NCI-H2171 treated with DMSO at 0.1 percent for 48 hours (cell line): ENCODE data around the gene ACADSB.
A peak's percentile ranks its signal among the peaks of the same experiment; 100 is the strongest.

Experiments
- DNase-seq: peaks from one replicate; lab custom pipeline; 2025; lab: John Stamatoyannopoulos, UW

The ACADSB gene

DNA sequence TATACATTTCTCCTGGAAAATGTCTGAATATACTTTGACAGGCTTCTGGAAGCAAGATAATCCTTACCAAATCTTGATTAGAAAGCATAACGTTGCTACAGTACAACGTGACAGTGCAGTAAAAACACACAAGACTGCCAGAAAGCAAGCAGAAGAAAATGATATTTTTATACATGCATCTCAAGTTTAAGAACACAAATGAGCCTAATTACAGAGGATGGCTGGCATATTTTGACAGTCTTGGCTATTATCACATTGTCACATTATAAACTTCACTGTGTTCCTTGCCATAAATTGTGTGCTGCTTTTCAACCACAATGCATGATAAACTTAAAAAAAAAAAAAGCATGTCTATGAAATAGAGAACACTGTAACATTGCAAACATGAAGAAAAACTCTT is 4.5 kb upstream of the ACADSB start:
- no peak for DNase-seq

- DNase-seq = peak; percentile 7
Observed at GRCh38 chr10:123007558-123008354, 1.1 kb upstream of the ACADSB start.

GRCh38 chr10:123009105-123009820 is 457 bp downstream of the ACADSB start:
- DNase-seq = peak; percentile 8

- no peak for DNase-seq
Observed at GRCh38 chr10:123011987-123012386, 3.2 kb downstream of the ACADSB start.

DNA sequence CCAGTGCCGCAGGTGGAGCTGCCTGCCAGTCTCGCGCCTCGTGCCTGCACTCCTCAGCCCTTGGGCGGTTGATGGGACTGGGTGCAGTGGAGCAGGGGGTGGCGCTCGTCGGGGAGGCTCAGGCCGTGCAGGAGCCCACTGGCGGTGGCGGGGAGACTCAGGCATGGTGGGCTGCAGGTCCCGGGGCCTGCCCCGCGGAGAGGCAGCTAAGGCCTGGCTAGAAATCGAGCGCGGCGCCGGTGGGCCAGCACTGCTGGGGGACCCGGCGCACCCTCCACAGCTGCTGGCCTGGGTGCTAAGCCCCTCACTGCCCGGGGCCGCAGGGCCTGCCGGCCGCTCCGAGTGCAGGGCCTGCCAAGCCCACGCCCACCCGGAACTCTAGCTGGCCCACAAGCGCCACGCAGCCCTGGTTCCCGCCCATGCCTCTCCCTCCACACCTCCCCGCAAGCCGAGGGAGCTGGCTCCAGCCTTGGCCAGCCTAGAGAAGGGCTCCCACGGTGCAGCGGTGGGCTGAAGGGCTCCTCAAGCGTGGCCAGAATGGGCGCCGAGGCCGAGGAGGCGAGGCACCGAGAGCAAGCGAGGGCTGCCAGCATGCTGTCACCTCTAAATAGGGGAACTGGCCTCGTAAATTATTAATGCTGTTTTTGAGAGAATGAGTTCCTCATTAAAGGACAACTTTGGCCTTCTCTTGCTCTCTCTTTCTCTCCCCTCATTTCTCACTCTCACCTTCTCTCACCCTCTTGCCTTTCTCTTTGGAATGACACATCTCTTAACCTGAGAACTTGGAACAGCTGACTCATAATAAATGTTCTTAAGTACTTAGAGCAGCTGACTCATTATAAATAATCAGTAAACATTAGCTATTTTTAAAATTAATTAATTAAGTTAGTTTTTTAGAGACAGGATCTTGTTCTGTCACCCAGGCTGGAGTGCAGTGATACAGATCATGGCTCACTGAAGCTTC is 4.9 kb downstream of the ACADSB start:
- DNase-seq = no peak

GRCh38 chr10:123014772-123015171 is 6.0 kb downstream of the ACADSB start:
- DNase-seq = no peak

DNA sequence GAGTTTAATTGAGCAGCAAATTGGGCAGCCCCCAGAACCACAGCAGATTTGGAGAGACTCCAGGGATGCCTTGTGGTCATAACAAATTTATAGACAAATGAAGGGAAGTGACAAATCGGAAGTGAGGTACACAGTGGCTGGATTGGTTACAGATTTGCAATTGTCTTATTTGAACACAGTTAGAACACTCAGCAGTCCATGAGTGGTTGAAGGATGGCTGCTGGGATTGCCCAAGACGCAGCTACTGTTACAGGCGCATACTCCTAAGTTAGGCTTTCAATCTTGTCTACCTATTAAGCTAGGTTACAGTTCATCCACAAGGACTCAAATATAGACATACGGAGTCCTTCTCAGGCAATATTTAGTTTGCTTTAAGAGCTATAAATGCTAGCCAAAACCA is 7.4 kb downstream of the ACADSB start:
- DNase-seq = no peak

GRCh38 chr10:123017421-123018165 is 8.8 kb downstream of the ACADSB start:
- DNase-seq = no peak

GRCh38 chr10:123018531-123018930 is 9.7 kb downstream of the ACADSB start:
- DNase-seq = no peak

GRCh38 chr10:123019264-123019663 is 10.5 kb downstream of the ACADSB start:
- DNase-seq = no peak

DNA sequence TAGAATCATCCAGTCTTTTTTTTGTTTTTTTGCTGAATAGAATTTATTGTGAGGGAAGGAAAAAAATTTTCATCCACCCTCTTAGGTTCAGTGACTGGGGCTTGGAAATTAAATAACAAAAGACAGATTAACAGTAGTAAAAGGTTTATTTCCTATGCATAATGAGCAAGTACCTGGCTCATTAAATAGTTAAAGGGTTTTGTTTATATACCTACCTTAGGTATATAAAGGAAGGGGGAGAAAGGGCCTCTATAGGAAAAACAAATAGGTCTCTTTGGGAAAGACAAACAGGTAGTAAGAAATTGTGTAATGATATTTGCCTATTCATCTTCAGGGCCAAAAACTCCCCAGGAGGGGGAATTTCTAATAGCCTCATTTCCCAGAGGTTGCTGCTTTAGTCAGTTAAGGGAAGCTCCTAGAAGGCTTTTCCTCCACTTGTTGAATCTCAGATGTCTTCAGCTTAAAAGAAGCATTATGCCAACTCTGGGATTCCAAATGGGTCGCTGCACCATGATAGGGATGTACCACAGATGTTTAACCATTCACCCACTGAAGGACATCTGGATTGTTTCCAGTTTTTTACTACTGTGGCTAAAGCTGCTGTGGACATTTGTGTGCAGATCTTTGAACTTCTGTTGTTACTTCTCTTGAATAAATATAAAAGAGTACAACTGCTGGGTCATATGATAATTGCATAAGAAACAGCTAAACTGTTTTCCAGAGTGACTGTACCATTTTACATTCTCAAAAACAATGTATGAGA is 11.3 kb downstream of the ACADSB start:
- no peak for DNase-seq

DNA sequence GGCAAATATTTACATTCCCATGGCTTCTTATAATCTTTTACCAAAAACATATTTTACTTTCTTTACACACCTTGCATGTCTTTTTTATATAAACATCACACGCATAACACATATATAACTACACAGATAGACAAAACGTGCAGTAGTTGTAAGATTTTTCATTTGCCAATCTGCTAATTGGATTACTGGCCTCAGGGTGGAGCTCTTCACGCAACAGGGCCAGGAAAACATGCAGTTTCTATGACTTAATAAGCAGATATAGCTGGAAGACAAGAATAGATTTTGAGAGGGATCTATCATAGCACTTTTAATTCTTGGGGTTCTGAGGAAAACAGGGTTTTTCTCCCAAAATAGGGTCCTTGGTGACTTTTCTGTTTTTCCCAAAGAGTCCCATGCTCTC is 12.7 kb downstream of the ACADSB start:
- DNase-seq = no peak

- no peak for DNase-seq
Observed at GRCh38 chr10:123024540-123024939, 15.7 kb downstream of the ACADSB start.

DNA sequence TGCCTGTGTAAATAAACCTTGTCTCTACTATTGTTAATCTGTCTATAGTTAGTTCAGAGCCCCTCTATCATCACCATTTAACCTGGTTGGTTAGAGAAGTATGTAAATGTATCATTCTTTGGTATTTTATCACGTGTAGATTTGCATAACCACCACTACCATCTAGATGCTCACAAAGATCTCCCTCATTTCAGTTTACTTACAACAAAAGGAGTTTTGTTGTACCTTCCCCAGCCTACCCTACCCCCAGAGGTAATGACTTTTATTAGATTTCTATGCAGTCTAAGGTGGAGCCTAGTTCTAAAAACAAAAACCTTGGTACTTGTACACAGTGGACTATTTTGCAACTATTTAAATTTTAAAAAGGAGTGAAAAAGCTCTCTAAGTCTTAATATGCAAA is 17.5 kb downstream of the ACADSB start:
- DNase-seq = no peak

DNA sequence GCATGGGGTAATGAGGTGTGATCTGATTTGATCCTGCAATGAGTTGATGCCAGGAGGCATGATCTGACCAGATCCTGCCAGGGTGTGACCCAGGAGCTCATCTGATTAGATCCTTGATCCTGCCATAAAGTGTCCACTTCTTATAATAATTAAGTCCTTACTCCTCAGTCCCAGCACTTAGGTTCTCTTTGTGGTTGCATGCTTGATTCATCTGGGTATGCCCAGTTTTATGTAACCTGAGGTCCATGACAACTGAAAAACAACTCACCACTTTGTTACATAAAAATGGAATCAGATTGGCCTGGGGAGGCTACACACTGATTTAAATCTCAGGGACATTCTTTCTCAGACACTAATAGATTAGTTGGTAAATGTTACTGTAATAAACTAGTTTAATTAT is 19.1 kb downstream of the ACADSB start:
- DNase-seq = no peak

- no peak for DNase-seq
Observed at GRCh38 chr10:123031124-123031523, 22.3 kb downstream of the ACADSB start.

GRCh38 chr10:123034332-123034731 is 25.5 kb downstream of the ACADSB start:
- DNase-seq = no peak

DNA sequence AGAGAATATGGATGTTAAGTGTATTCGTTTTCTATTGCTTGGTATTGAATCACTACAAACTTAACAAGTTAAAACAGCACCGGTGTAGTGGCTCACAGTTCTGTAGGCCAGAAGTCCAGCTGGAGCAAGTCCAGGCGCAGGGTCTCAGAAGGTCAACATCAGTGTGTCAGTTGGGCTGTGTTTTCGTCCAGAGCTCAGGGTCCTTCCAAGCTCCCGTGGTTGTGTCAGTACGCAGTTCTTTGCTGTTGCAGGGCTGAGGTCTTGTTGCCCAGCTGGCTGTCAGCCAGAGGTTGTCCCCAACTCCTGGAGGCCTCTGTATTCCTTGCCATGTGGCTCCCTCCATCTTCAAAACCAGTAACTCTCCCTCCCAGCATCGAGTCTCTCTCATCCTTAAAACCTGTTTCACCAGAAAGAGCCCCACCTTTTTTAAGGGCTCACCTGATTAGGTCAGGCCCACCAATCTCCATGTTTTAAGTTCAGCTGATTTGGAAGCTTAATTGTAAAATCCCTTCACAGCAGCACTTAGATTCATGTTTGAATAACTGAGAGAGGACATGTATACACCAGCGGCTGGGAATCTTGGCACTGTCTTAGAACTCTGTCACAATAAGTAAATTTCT is 26.8 kb downstream of the ACADSB start:
- DNase-seq = no peak

DNA sequence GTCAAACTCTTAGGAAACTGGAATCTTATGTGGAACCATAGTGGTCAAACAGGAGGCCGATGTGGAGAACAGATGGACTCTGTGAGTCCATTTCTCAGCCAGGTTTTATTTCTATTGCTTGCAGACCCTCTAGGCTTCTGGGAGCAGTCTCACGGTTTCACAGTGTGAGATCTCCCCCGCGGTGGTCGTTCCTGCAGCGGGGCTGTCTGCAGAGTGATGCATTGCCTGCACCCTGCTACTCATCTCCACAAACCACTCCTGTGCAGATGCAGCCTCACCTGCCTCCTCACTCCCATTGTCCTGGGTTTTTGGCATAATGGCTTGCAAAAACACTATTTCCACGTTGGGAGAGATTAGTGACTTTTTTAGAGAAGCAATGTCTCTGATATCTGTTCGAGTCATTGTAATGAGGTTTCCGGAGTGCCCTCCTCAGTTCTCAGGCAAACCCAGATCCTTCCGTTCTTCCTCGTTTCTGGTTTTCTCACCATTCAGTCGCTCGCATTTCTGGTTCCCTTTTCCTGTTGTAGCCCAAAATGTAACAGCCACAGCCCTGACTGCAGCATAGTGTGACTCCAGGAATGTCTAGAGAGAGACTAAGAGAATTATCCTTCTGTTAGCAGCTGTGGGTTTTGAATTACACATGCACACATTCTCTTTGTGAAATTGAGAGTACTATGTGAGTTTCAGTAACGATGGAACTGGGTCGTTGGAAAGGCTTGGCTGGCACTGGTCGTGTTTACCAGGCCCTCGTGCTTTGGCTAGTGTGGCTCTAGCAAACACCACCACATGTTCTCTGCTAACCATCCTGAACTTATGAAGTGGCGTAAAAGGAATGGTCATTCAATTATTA is 30.2 kb downstream of the ACADSB start:
- no peak for DNase-seq

- no peak for DNase-seq
Observed at GRCh38 chr10:123039632-123039930, 30.8 kb downstream of the ACADSB start.
